Gastrocnemius medialis (tissue), 4 donors: ENCODE results near the gene CDH4. TPM values are rescaled to one million over a fixed set of nuclear protein-coding genes. Genes with fewer than 3 reads are reported as not detected.

Experiments used
- ATAC-seq, 2 donors: fragments of 150-250 bp; one replicate each; pipeline ENCODE4 v1.9.1; 2016
- DNase-seq, 2 donors: peaks; one replicate each; pipeline ENCODE4 v3.0.0-alpha.2; 2019
- H3K27ac ChIP-seq, 4 donors: fragments of 200-600 bp; sonication (generic); 1 replicate in 1 of 4; 2 replicates in 3 of 4; pipeline ENCODE4 v1.5.1; 2016 to 2018; ENCODE audit warnings: mild to moderate bottlenecking in 2 of 4, moderate library complexity in 1 of 4
- H3K27me3 ChIP-seq, 3 donors: fragments of 200-600 bp; sonication (generic) in 2 of 3; 1 replicate in 1 of 3; 2 replicates in 2 of 3; pipeline versions ENCODE4 v1.5.1 to v1.6.0; 2016 to 2019; ENCODE audit warnings: mild to moderate bottlenecking in 1 of 3, moderate library complexity in 1 of 3
- H3K36me3 ChIP-seq, 2 donors: fragments of 200-600 bp; sonication (generic) in 1 of 2; one replicate each; pipeline ENCODE4 v1.5.1; 2017 to 2018
- H3K4me1 ChIP-seq, 2 donors: fragments of 200-600 bp; sonication (generic) in 1 of 2; one replicate each; pipeline ENCODE4 v1.5.1; 2016 to 2017; ENCODE audit warnings: mild to moderate bottlenecking in 2 of 2
- H3K4me3 ChIP-seq, 4 donors: fragments of 200-600 bp; sonication (generic) in 3 of 4; 1 replicate in 1 of 4; 2 replicates in 3 of 4; pipeline ENCODE4 v1.5.1; 2016 to 2019; ENCODE audit warnings: mild to moderate bottlenecking in 2 of 4
- H3K9me3 ChIP-seq, 3 donors: fragments of 200-600 bp; sonication (generic) in 2 of 3; 1 replicate in 1 of 3; 2 replicates in 2 of 3; pipeline ENCODE4 v1.5.1; 2016 to 2019
- POLR2A ChIP-seq, 2 donors: fragments of 450-650 bp; IDR thresholded peaks; one replicate each; pipeline ENCODE4 v1.6.1; 2017; ENCODE audit warnings: antibody characterized with exemption in 2 of 2, mild to moderate bottlenecking in 2 of 2, moderate library complexity in 2 of 2
- in situ Hi-C, 4 donors: fragments of 200-750 bp; cut with MboI; loops; one replicate each; pipeline versions ENCODE4 v1.15.0 to v1.8.0; 2017; ENCODE audit warnings: low sequenced_read_pairs in 4 of 4
- intact Hi-C: fragments of 100-400 bp; cut with DNase I; formaldehyde crosslinking; loops from one replicate; pipeline ENCODE4 v1.15.1; 2023; ENCODE audit warnings: low total_unique reads
- total RNA-seq, 4 donors: library from RNA; depleted of rRNA; stranded (reverse); fragments of >200 nt; gene quantifications; one replicate each; pipeline versions ENCODE4 v1.1.0 to v1.2.3, GENCODE V29; 2016
- TF ChIP-seq, protein P1 (sequence below), 5 experiments: fragments of 450-650 bp in 3 of 5; fragments of 200-600 bp in 2 of 5; sonication (generic) in 2 of 5; IDR thresholded peaks in 4 of 5; conservative IDR thresholded peaks in 1 of 5; 1 replicate in 4 of 5; 2 replicates in 1 of 5; pipeline ENCODE4 v1.5.1; 2016 to 2019; ENCODE audit warnings: antibody characterized with exemption in 5 of 5, mild to moderate bottlenecking in 3 of 5, moderate library complexity in 3 of 5

The CDH4 gene
- total RNA-seq, 4 donors from 2014 or later = 0.38 to 1.2 (median 0.86) TPM

DNA sequence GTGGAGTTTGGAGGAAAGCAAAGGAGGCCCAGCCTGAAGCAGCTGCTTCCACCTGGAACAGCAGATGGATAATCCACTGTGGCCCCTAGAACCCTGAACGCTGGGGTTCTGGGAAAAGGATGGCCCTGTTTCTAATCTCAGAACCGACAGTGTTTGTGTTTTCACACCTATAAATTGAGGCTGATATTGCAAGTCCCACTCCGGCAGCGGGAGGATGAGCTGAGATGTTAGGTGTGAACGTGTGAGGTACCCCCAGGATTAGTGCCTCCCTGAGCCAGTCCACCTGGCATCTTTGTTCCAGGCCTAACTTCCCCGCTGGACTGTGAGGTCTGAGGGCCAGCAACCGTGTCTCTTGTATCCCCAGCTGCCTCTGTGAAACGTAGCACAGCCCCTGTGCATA is 7.8 kb upstream of the CDH4 start:
- Histone ChIP-seq H3K9me3 (no peaks in the 10 kb centered on the region), H3K4me1 (no peaks in the 10 kb centered on the region), H3K36me3 (no peaks in the 10 kb centered on the region), H3K4me3 (no peak overlapping the region), H3K27ac (no peak overlapping the region), H3K27me3 (peaks cover 0 to under 1% (median 0%) of the 10 kb centered on the region in 3 donors)
- DNase-seq = no peak
- intact Hi-C loops = no loop called here
- ATAC-seq = no peak
- in situ Hi-C loops = loop anchor here in 1 of 4 donors (25.0 kb wide), 1 partner anchor 1032 kb away; no protein-coding TSS in a partner anchor
- TF ChIP-seq POLR2A (IDR thresholded peaks at IDR 0.05) = no peak
- TF ChIP-seq, protein P1, sequence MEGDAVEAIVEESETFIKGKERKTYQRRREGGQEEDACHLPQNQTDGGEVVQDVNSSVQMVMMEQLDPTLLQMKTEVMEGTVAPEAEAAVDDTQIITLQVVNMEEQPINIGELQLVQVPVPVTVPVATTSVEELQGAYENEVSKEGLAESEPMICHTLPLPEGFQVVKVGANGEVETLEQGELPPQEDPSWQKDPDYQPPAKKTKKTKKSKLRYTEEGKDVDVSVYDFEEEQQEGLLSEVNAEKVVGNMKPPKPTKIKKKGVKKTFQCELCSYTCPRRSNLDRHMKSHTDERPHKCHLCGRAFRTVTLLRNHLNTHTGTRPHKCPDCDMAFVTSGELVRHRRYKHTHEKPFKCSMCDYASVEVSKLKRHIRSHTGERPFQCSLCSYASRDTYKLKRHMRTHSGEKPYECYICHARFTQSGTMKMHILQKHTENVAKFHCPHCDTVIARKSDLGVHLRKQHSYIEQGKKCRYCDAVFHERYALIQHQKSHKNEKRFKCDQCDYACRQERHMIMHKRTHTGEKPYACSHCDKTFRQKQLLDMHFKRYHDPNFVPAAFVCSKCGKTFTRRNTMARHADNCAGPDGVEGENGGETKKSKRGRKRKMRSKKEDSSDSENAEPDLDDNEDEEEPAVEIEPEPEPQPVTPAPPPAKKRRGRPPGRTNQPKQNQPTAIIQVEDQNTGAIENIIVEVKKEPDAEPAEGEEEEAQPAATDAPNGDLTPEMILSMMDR (IDR thresholded peaks at IDR 0.05 in 4 of 5, conservative IDR thresholded peaks at IDR 0.05 in 1 of 5) = no peak

DNA sequence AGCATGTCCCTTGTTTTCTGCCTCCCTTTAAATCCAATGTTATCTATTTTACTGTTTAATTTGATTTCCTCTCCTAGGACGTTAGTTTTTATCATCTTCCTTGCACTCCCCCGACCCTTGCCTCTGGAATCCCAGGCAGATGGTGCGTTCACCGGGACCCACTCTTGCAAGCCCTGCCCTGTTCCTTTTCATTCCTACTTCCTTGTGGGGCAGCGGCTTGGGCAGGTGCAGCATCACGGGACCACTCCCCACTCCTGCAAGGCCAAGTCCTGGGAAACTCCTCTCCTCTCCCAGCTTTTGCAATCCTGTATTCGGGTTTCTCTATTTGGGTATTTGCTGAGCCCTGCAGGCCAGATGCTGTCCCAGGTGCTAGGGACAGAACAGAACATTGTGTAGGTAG is 5.8 kb upstream of the CDH4 start:
- Histone ChIP-seq H3K27ac (no peak overlapping the region), H3K4me1 (no peaks in the 10 kb centered on the region), H3K27me3 (peaks cover 0 to 19% (median 6%) of the 10 kb centered on the region in 3 donors), H3K9me3 (no peaks in the 10 kb centered on the region), H3K36me3 (no peaks in the 10 kb centered on the region), H3K4me3 (no peak overlapping the region)
- intact Hi-C loops (no loop called here), in situ Hi-C loops (loop anchor here in 1 of 4 donors (25.0 kb wide), 1 partner anchor 1034 kb away; no protein-coding TSS in a partner anchor)
- no peak for TF ChIP-seq POLR2A (IDR thresholded peaks at IDR 0.05)
- TF ChIP-seq, protein P1 (IDR thresholded peaks at IDR 0.05 in 4 of 5, conservative IDR thresholded peaks at IDR 0.05 in 1 of 5) = no peak
- DNase-seq = no peak
- no peak for ATAC-seq

DNA sequence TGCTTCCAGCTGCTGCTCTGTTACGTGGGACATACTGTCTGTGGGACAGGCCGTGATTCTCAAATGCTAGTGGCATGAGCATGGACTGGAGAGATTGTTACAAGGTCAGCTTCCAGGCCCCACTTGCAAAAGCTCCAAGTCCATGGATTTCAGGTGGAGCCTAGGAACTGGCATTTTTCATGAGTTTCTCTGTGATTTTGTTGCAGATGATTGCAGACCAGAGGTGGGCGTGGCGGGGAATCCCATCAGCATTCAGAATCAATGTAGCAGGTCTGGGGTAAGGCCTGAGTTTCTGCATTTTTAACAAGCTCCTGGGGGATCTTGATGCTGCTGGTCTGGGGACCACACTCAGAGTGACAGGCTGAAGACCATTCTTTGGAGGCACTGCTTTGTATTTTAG is 2.4 kb upstream of the CDH4 start:
- in situ Hi-C loops = loop anchor here in 1 of 4 donors (25.0 kb wide), 1 partner anchor 1037 kb away; no protein-coding TSS in a partner anchor
- TF ChIP-seq POLR2A (IDR thresholded peaks at IDR 0.05) = no peak
- TF ChIP-seq, protein P1 (IDR thresholded peaks at IDR 0.05 in 4 of 5, conservative IDR thresholded peaks at IDR 0.05 in 1 of 5) = no peak
- H3K27ac ChIP-seq = no peak overlapping the region

DNA sequence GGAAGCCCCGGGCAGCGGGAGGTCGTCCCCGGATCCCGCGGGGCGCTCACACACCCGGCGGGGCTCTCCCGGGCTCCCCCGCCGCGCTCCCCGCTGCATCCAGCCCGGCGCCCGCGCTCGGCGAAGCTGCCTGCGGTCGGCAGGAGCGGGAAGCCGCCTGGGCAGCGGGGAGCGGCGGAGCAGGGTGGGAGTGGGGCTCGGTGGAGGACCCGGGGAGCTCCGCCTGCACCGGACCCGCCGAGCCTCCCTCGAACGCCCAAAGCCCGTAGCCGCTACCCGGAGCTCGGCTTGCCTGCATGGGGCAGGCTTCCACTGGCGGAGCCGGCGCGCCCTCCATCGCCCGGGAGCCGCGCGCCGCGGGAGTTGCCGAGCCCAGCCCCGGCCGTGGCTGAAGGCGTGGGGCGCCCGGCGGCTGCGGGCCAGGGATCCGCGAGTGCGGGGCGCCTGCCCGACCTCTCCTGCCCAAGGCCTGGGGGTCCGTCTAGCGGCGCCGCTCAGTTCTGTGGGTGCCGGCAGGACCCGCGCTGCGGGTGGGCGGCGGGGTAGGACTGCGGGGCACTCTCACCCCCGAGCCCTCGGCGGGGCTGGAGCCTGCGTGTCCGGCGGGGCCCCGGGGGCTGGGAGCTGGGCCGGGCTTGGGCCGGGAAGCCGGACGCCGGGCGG is 671 bp downstream of the CDH4 start:
- ATAC-seq (peak in 1 of 2 donors; percentile 7), DNase-seq (no peak)
- H3K9me3 ChIP-seq = no peaks in the 10 kb centered on the region
- intact Hi-C loops = no loop called here
- peak overlapping the region; percentile 13 to 53 (median 40) for H3K4me3 ChIP-seq
- H3K27me3 ChIP-seq = peaks cover 2 to 31% (median 18%) of the 10 kb centered on the region in 3 donors
- H3K36me3 ChIP-seq = no peaks in the 10 kb centered on the region
- H3K4me1 ChIP-seq = no peaks in the 10 kb centered on the region
- TF ChIP-seq, protein P1 (IDR thresholded peaks at IDR 0.05 in 4 of 5, conservative IDR thresholded peaks at IDR 0.05 in 1 of 5) = no peak
- no peak for TF ChIP-seq POLR2A (IDR thresholded peaks at IDR 0.05)
- in situ Hi-C loops = no loop called here
- H3K27ac ChIP-seq = no peak overlapping the region

More for the DNA sequence above, 2.4 kb upstream of the CDH4 start:
- Histone ChIP-seq H3K4me3 (no peak overlapping the region), H3K9me3 (no peaks in the 10 kb centered on the region), H3K36me3 (no peaks in the 10 kb centered on the region), H3K4me1 (no peaks in the 10 kb centered on the region), H3K27me3 (peaks cover 2 to 31% (median 18%) of the 10 kb centered on the region in 3 donors)
- intact Hi-C loops = no loop called here
- DNase-seq (no peak), ATAC-seq (no peak)
